Endodermal cell (in vitro differentiated cells): ENCODE results near the gene ABCA13. TPM values are rescaled to one million over a fixed set of nuclear protein-coding genes. Genes with fewer than 3 reads are reported as not detected.

ENCODE experiments used
- DNase-seq: peaks from one replicate; pipeline ENCODE4 v3.0.0-alpha.2; 2017
- H3K27ac ChIP-seq: 2 replicates; pipeline ENCODE4 v1.5.1; 2013; ENCODE audit warnings: mild to moderate bottlenecking, low read depth, low read length, moderate library complexity
- H3K27me3 ChIP-seq: 2 replicates; pipeline ENCODE4 v1.6.1; 2013; ENCODE audit warnings: mild to moderate bottlenecking, low read length, moderate library complexity; ENCODE audit not compliant: insufficient read depth, control insufficient read depth, poor library complexity, severe bottlenecking
- H3K36me3 ChIP-seq: 2 replicates; pipeline ENCODE4 v1.7.0; 2013; ENCODE audit warnings: mild to moderate bottlenecking, low read length, moderate library complexity; ENCODE audit not compliant: control insufficient read depth, insufficient read depth
- H3K4me1 ChIP-seq: one replicate; pipeline ENCODE4 v1.7.0; 2013; ENCODE audit warnings: low read length; ENCODE audit not compliant: control insufficient read depth, insufficient read depth
- H3K4me3 ChIP-seq: 2 replicates; pipeline ENCODE4 v1.5.1; 2013; ENCODE audit warnings: mild to moderate bottlenecking, low read length, moderate library complexity
- H3K9ac ChIP-seq: 2 replicates; pipeline ENCODE4 v1.6.1; 2013; ENCODE audit warnings: mild to moderate bottlenecking, low read length, moderate library complexity; ENCODE audit not compliant: poor library complexity, severe bottlenecking; ENCODE audit errors: extremely low read depth
- H3K9me3 ChIP-seq: 2 replicates; pipeline ENCODE4 v1.6.1; 2013; ENCODE audit warnings: mild to moderate bottlenecking, low read length, moderate library complexity; ENCODE audit not compliant: control insufficient read depth
- H3K27ac Mint-ChIP-seq: 2 replicates; pipeline ENCODE4 v1.8.0; 2020; ENCODE audit warnings: mixed read lengths
- H3K27me3 Mint-ChIP-seq: 2 replicates; pipeline ENCODE4 v1.8.0; 2021; ENCODE audit warnings: mild to moderate bottlenecking, mixed read lengths; ENCODE audit not compliant: insufficient read depth
- H3K36me3 Mint-ChIP-seq: 2 replicates; pipeline ENCODE4 v1.8.0; 2020; ENCODE audit warnings: low read depth, mixed read lengths
- H3K4me1 Mint-ChIP-seq: 2 replicates; pipeline ENCODE4 v1.8.0; 2020; ENCODE audit warnings: mixed read lengths
- H3K4me3 Mint-ChIP-seq: 2 replicates; pipeline ENCODE4 v1.8.0; 2020; ENCODE audit warnings: mild to moderate bottlenecking, moderate library complexity, mixed read lengths
- H3K9me3 Mint-ChIP-seq: 2 replicates; pipeline ENCODE4 v1.8.0; 2020; ENCODE audit warnings: mild to moderate bottlenecking, mixed read lengths
- WGBS, 2 experiments: methylation state at CpG; one replicate each; pipeline versions ENCODE4 v1.1.5 to v1.1.7; 2013; ENCODE audit warnings: missing lambda C conversion rate in 2 of 2, mixed read lengths in 1 of 2; ENCODE audit not compliant: insufficient coverage in 1 of 2, insufficient read length in 1 of 2; 5-methylcytosine and 5-hydroxymethylcytosine counted together
- total RNA-seq, 2 donors: library from RNA; stranded (reverse); fragmentation: NEBNext Ultra II Directional in 1 of 2; extraction: Animal tissue kit (Norgen Biotek cat#: 25700) in 1 of 2; gene quantifications; 2 replicates in 1 of 2; 3 replicates in 1 of 2; pipeline ENCODE4 v1.2.1, GENCODE V29; 2021
- TF ChIP-seq, protein P1 (sequence below): fragments of 200-600 bp; sonication (generic); conservative IDR thresholded peaks from 2 replicates; pipeline ENCODE4 v1.5.0; 2021; ENCODE audit warnings: antibody characterized with exemption, mild to moderate bottlenecking

Gene ABCA13
- total RNA-seq, 2 donors from 2014 or later = 0.04 to 0.11 TPM

DNA sequence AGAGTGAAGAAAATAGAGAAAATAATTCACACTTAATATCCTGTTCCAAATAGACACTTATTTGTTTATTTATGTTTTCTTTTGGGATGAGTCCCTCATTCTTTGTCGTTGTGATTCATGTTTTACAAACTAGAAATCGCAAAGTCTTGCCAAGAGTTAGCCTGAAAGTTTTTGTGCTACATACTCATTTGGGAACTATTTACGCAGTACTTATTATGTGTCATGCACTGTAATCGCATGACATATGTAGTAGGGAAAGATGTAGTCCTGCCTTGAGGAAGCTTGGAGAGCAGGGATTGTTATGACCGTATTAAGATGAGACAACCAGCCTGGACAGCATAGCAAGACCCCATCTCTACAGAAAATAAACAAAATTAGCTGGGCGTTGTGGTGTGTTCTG lies 189.3 kb downstream of the ABCA13 start:
- Mint-ChIP-seq H3K27me3 (no peaks in the 10 kb centered on the region), H3K27ac (no peak overlapping the region), H3K4me3 (no peak overlapping the region), H3K4me1 (no peaks in the 10 kb centered on the region), H3K9me3 (no peaks in the 10 kb centered on the region), H3K36me3 (no peaks in the 10 kb centered on the region)
- no peak overlapping the region for H3K9ac ChIP-seq
- TF ChIP-seq, protein P1, sequence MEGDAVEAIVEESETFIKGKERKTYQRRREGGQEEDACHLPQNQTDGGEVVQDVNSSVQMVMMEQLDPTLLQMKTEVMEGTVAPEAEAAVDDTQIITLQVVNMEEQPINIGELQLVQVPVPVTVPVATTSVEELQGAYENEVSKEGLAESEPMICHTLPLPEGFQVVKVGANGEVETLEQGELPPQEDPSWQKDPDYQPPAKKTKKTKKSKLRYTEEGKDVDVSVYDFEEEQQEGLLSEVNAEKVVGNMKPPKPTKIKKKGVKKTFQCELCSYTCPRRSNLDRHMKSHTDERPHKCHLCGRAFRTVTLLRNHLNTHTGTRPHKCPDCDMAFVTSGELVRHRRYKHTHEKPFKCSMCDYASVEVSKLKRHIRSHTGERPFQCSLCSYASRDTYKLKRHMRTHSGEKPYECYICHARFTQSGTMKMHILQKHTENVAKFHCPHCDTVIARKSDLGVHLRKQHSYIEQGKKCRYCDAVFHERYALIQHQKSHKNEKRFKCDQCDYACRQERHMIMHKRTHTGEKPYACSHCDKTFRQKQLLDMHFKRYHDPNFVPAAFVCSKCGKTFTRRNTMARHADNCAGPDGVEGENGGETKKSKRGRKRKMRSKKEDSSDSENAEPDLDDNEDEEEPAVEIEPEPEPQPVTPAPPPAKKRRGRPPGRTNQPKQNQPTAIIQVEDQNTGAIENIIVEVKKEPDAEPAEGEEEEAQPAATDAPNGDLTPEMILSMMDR = no peak
- 86 to 95% methylated on average over 3 to 6 of the region's 6 CpGs for WGBS, 2 experiments
- DNase-seq = no peak
- H3K4me3 ChIP-seq = no peak overlapping the region
- H3K9me3 ChIP-seq = no peaks in the 10 kb centered on the region
- no peaks in the 10 kb centered on the region for H3K36me3 ChIP-seq
- H3K27ac ChIP-seq = no peak overlapping the region
- H3K27me3 ChIP-seq = no peaks in the 10 kb centered on the region
- no peaks in the 10 kb centered on the region for H3K4me1 ChIP-seq

DNA sequence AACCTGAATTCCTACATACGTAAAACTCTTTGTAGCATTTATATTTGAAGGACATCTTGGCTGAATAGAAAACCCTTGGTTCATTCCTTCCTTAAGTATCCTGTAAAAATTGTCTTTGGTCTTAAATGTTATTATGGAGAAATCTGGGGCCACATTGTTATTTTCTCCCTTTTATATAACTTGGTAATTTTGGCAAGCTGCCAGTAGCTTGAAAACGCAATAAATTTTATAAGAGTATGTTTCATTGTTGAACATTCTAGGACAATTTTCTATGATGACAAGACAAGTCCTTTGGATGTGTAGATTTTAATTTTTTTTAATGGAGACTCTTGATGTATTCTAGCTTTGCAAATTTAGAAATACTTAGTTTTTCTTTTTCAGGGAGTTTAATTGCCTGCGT lies 191.9 kb downstream of the ABCA13 start:
- Mint-ChIP-seq H3K27ac (no peak overlapping the region), H3K9me3 (no peaks in the 10 kb centered on the region), H3K4me3 (no peak overlapping the region), H3K27me3 (no peaks in the 10 kb centered on the region), H3K36me3 (no peaks in the 10 kb centered on the region), H3K4me1 (no peaks in the 10 kb centered on the region)
- Histone ChIP-seq H3K27me3 (no peaks in the 10 kb centered on the region), H3K4me1 (no peaks in the 10 kb centered on the region), H3K27ac (no peak overlapping the region), H3K9ac (no peak overlapping the region), H3K9me3 (no peaks in the 10 kb centered on the region), H3K36me3 (no peaks in the 10 kb centered on the region), H3K4me3 (no peak overlapping the region)
- 86 to 90% methylated on average over 1 to 3 of the region's 3 CpGs for WGBS, 2 experiments
- TF ChIP-seq, protein P1 = no peak
- no peak for DNase-seq

DNA sequence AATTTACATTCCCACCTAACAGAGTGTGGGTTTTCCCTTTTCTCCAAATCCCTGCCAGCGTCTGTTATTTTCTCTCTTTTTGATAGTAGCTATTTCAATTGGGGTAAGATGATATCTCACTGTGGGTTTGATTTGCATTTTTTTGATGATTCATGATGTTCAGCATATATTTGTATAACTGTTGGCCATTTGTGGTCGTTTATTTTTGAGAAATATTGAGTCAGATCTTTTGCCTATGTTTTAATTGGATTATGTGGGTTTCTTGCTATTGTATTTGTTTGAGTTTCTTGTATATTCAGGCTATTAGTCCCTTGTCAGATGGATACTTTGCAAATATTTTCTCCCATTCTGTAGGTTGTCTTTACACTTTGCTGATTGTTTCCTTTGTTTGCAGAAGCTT lies 193.8 kb downstream of the ABCA13 start:
- Mint-ChIP-seq H3K27ac (no peak overlapping the region), H3K36me3 (no peaks in the 10 kb centered on the region), H3K27me3 (peaks cover 1% of the 10 kb centered on the region), H3K4me3 (no peak overlapping the region), H3K4me1 (no peaks in the 10 kb centered on the region), H3K9me3 (peaks cover 10% of the 10 kb centered on the region)
- H3K36me3 ChIP-seq = no peaks in the 10 kb centered on the region
- no peaks in the 10 kb centered on the region for H3K27me3 ChIP-seq
- no peaks in the 10 kb centered on the region for H3K9me3 ChIP-seq
- H3K9ac ChIP-seq = no peak overlapping the region
- H3K4me3 ChIP-seq = no peak overlapping the region
- no peaks in the 10 kb centered on the region for H3K4me1 ChIP-seq
- TF ChIP-seq, protein P1 = no peak
- no peak overlapping the region for H3K27ac ChIP-seq
- 75% methylated on average over 2 of the region's 2 CpGs; no CpG with 5 or more reads in 1 of the 2 experiments for WGBS, 2 experiments
- no peak for DNase-seq
